ENCODE measurements around the gene TMEM130.

The TMEM130 gene

DNA sequence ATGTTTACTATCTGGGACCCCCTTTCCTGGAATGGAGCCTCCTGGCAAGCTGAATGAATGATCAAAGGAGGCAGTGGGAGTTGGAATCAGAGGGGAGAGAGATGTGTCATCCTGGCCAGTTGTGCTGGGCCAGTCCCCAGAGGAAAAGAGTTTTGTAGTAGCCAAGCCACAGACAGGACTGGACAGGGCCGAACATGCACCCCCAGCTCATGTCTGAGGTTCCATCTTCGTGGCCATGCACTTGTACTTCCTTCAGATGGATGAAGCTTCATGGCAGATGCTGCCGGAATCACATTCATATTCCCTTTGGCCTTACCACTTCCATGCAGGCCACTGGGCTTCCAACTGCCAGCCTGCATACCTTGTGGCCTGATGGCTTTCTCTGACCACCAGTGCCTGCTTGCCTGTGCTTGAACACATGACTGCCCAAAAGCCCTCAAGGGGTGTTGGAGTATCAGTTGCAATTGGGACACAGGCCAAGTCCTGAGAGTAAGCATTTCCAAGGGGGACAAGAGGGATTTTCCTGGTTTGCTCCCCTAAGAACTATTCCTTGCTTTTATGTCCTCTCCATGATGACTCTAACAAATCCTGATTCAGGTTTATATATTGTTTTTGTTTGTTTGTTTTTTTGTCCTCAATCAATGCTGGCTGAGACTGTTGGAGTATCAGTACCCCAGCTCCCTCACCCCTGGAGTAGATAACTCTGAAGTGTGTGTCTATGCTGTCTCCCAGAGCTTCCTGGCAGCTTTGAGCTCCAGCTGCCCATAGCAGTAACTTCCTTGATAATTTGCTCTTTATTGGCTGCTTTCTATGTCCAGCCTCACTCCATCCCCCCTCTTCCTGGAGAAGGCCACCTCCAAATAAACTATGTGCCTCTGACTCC is 63.6 kb downstream of the TMEM130 start:
- DNase-seq, result no peak

DNA sequence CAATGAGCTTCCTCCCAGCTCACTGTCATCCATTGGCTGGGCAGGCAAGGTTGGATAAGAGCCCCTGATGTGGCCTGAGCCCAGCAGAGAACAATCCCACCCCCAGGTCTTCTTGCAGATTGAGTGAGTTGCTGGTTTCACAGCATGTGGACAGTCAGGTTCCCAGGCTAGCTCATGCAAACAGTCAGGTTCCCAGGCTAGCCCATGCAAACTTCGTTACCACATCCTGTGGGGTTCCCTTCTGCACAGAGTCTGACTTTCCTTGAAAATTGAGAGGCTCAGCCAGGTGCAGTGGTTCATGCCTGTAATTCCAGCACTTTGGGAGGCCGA is 67.1 kb downstream of the TMEM130 start:
- no peak for DNase-seq

DNA sequence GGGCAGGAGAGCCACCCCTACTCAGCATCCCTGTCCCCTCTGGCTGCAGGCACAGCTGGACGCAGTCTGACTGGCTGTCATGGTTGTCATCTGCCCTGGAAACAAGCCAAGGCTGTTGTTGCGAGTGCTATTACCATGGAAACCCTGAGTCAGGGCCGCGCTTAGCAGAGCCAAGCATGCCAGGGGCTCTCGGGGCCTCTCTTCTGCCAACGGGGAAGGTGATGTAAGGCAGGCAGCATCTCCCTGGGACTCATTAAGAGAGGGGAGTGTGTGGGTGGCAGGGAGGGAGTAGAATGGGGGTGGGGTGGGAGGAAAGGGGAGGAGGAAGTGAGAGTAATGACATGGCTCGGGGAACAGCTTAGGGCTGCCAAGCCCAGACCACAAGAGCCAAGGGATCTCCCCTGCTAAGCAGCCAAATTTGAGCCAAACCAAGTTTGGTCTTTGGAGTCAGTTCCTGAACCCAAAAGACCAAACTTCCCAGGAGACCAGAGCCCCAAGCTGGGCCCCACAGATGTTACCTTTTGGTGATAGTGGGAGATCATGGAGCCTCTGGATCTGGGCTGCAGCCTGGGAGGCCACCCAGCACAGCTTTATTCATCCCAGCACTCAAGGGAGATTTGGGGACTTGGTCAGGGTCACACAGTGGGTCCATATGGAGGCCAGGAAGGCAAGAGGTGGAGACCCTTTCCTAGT is 67.6 kb downstream of the TMEM130 start:
- no peak for DNase-seq

DNA sequence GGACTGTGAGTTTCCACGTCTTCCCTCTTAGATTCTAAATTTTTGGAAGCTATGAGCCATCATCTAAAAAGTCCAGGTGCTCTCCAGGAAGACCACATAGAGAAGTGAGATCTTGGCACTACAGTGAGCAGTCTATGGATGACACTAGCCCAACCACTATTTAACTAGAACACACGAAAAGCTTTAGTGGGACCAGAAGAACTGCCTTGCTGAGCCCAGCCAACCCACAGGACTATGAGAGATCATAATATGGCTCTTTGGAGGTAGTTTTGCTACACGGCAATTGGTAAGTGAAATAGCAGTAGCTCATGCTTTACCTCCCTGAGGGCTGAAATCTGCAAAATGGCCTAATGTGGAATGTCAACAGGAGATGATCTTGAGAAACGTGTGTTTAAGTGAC is 68.8 kb downstream of the TMEM130 start:
- no peak for DNase-seq

DNA sequence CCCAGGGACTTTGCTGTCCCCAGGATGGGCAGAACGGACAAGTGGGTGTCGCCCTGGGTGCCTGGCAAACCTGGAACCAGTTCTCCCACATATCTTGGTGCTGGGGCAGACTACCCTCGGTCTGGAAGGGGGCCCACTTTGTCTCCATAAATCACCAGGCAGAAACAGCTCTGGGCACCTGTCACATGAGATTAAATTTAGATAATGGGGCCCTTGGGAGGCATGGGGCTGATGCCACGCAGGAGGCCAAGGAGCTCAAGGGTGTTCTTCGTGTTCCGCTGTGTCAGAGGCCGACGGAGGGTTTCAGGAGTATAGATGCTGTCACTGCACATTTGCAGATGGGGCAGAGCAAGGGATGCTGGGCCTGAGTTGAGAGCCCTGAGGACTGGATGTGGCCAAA is 72.7 kb downstream of the TMEM130 start:
- DNase-seq, result no peak
